AG10803 (cell line): Measurements from ENCODE around the gene IRF6.

ENCODE experiments used
- DNase-seq: peaks from one replicate; pipeline ENCODE4 v3.0.0; 2010; ENCODE audit warnings: low read depth
- H3K4me3 ChIP-seq: 2 replicates; pipeline ENCODE4 v1.5.1; 2011; ENCODE audit warnings: mild to moderate bottlenecking, low read length, control low read depth
- CTCF ChIP-seq: conservative IDR thresholded peaks from 2 replicates; pipeline ENCODE4 v1.5.1; 2011; ENCODE audit warnings: mild to moderate bottlenecking, low read length, control low read depth, inconsistent platforms

Gene IRF6

DNA sequence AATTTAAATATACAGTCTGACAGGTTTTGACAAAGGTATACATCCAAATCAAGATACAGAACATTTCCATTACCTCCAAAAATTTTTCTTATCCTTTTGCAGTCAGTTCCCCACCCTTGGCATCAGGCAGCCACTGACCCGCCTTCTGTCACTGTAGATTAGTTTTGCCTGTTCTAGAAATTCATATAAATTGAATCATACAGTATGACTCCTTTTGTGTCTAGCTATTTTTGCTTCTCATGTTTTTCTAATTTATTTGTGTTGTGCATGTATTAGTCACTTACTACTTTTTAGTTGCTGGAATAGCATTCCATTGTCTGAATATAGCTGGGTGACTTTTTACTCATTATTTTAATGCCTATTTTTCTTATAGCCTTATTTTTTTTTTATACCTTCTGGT, 25.7 kb upstream of the IRF6 start:
- DNase-seq, result peak; percentile 68
- TF ChIP-seq CTCF, result no peak
- H3K4me3 ChIP-seq, result no peak overlapping the region

DNA sequence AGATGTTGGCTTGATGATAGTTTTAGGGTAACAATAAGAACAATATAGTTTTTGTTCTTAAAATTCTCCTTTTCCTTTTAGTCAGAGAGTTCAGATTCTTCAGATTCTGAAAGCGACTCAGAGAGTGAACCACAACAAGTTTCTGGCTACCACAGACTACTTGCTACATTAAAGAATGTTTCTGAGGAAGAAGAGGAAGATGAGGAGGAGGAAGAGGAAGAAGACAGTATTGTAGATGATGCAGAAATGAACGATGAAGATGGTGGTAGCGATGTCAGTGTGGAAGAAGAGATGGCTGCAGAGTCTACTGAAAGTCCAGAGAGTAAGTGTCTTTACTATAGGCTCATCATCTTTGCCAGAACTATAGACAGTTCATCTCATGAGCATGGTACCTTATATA, 24.8 kb upstream of the IRF6 start:
- TF ChIP-seq CTCF, result no peak
- DNase-seq, result no peak
- H3K4me3 ChIP-seq, result no peak overlapping the region

- no peak overlapping the region for H3K4me3 ChIP-seq
- no peak for TF ChIP-seq CTCF
- no peak for DNase-seq
These were observed 23.8 kb upstream of the IRF6 start for GRCh38 chr1:209829716-209830115.

GRCh38 chr1:209827384-209828262, 21.7 kb upstream of the IRF6 start, which contains the start of gene UTP25:
TSS of gene UTP25 (plus strand) at chr1:209827972. CDS start at chr1:209828064, 92 bp downstream.
- TF ChIP-seq CTCF, result peak; percentile 80
- peak; percentile 97 for DNase-seq
- H3K4me3 ChIP-seq, result peak within 1 kb of the TSS; percentile 75

DNA sequence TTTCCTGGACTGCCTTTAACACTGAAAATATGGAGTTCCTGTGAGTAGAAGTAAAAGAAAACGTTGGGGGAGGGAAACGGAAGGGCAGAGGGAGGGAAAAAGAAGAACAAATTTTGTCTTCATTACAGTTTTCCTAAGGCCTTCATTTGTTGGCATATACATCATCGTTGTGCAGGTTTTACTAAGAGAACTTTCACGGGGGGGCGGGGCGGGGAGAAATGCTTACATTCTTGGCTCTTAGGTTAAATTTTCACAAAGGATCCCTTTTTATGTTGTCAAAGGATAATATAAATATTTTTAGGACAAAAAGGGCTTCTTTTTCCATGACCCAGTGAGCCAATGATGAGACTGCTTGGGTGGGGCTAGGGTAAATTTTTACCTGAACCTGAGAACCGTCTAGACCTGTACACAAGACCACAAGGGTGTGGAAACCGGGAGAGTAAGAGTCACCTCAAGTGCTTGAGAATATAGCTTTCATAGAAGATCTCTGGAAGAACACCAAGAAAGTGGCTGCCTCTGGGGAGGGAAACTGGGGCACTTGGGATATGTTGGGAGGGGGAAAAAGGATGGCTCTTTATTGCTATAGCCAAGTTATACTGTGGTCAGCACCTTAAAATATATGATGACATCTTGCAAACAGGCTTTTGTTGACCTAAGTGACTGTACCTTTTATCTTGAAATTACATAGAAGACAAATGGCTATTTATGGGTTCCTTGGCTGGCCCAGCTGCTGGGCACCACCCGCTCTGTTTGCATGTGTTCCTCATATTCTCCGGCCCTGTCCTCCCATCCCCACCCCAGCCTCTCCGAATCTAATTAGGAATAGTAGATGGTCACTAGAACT, 19.9 kb upstream of the IRF6 start:
- DNase-seq, result no peak
- TF ChIP-seq CTCF, result no peak
- no peak overlapping the region for H3K4me3 ChIP-seq

GRCh38 chr1:209823143-209824041, 17.4 kb upstream of the IRF6 start:
- peak; percentile 85 for TF ChIP-seq CTCF
- H3K4me3 ChIP-seq, result peak overlapping the region; percentile 3; the same call in 1 of the 2 replicates
- DNase-seq, result peak; percentile 73
